HG03354 (cell line): ENCODE data around the gene KCNIP2.
"Not testable (repeated sequence)": the region's sequence is repeated elsewhere in the genome, so short reads cannot be mapped to it uniquely, and the experiment has no call there.

ENCODE experiments used
- ATAC-seq: cut with Tn5 transposase; IDR thresholded peaks from one replicate; pipeline ENCODE4 v1.9.1; 2021; ENCODE audit warnings: mild to moderate bottlenecking; ENCODE audit not compliant: unreplicated experiment, poor library complexity, severe bottlenecking

Gene KCNIP2

DNA sequence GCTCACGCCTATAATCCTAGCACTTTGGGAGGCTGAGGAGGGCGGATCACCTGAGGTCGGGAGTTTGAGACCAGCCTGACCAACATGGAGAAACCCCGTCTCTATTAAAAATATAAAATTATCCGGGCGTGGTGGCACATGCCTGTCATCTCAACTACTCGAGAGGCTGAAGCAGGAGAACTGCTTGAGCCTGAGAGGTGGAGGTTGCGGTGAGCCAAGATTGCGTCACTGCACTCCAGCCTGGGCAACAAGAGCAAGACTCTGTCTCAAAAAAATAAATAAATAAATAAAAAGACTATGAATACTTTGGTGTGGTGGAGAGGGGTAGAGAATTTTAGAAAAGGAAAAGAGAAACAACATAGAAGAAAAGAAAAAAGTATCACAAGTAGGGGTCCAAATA lies 54.4 kb downstream of the KCNIP2 start:
- ATAC-seq = not testable (repeated sequence)

DNA sequence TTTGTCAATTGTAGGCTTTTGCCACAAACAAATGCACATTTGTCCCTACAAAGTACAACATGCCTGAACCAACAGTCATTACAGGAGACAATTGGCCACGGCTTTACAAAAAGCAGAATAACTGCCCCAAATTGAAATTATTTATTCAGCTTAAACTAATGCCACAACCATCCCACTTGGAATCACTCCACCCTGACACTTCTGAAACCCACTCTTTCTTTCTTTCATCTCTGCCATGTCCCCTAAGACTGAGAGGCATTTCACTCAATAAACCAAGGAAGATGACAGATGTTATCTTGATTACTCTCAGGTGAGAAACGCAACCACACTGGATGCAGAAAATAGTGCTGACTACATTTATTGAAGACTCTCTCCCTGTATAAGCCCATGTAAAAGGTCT lies 57.8 kb downstream of the KCNIP2 start:
- ATAC-seq = no peak

DNA sequence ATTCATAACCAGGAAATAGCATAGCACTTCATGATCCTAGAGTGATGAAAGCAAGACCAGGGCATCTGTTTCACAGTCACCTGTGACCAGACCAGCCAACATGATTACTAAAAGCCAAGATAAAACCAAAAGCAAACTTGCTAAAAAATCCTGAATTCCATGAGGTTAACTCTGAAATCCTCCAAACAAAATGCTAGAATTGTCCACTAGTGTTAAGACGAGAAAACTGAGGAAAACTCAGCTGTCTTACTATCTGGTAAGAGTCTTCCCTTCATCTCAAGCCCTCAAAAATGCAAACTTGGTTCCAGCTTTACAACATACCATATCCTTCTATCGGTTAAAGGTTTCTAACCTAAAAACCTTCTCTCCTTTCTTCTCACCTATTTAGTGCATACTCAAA lies 59.0 kb downstream of the KCNIP2 start:
- ATAC-seq = no peak

DNA sequence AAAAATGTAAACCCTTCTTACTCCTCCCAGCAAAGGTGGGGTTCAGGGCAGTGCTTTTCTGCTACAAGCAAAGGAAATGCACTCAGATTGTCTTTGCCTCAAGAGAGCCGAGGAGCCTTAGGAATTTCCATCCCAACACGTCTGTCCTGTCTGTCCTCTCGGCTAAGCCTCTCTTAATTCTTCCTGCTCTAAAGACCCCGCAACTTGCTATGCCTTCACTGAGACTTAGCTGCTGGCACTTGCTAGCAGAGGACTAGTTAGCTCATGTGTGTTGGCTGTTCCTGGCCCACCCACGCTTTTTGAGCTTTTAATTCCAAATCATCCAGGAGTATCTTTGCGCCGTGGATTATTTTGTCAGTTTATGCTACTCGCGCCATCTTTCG lies 59.9 kb downstream of the KCNIP2 start:
- ATAC-seq = no peak

DNA sequence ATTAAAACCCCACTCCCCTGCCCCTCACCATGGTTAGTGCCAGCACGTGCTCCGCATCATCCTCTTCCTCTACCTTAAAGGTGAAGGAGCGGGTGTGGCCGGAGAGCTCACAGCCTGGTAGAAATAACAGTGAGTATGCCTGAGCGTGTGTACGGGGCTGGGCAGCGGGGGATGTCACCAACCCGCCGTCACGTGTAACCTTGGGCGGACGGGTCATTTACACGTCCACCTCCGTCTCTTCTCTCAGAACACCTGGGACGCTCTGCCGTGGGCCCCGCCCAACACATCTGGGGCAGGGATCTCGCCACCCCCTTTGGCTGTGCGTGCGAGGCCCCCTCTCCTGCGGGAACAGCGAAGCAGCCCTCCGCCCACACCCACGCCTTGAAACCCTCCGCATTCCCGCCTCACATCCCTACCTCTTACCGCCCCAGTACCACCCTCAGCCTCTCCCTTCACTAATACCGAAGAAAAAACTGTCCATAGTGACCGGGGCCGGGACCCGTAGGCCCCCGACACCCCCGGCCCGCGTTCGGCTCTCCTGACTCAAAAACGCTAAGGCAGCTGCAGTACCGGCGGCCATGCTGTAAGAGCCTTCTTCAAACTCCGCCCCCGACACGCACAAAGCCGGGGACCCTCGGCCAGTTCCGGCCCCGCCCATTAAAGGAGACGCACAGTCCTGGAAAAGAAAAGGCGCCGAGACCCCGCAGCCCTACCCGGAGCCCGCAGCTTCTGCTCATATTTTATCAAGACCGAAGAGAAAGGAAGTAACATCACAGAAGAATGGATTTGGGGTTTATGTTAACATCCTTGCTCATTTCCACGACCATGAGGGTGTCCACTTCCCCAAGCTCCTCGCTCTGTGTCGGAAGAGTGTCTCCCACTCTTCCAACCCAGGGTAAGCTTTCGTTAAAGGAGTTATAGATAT lies 60.5 kb downstream of the KCNIP2 start, which contains the start of gene NPM3:
TSS of gene NPM3 (minus strand) at position 636 of the 925 bp plus-strand sequence. CDS start at position 580, 56 bp downstream.
- peak; percentile 70 for ATAC-seq

DNA sequence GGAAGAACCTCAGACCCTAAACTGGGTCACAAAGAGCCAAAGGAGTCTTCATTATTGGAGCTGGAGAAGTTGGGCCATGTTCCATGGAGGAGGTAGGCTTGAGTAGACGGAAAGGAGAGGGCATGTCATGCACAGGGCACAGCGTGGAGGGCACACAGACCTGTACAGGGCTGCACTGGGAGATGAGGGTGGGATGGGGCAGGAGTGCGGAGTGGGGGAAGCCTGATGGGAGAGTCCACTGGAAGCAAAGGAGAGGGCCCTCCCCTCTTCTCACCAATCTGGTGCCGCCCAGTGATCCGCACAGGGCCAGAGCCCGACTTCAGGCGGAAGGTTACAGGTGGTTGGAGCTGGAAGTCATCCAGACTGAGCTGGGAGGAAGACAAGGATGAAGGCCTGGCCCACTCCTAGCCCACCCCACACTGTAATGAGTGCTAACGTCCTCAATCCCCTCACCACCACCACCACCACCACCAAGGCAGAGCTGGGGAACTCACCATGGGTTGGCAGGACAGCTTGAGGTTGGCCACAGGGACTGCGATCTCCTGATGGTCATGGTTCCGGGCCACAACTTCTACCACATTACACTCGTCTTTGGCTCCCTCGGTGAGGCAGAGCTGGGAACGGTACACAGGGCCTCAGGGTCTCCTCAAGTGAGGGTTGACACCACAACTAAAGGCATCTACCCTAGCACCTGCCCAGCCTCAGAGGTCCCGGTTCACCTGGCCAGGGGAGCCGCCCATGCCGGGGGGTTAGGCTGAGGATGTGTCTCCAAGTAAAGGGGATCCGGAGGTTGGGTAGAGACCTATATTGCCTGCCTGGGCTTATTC lies 61.4 kb downstream of the KCNIP2 start:
- ATAC-seq = no peak

DNA sequence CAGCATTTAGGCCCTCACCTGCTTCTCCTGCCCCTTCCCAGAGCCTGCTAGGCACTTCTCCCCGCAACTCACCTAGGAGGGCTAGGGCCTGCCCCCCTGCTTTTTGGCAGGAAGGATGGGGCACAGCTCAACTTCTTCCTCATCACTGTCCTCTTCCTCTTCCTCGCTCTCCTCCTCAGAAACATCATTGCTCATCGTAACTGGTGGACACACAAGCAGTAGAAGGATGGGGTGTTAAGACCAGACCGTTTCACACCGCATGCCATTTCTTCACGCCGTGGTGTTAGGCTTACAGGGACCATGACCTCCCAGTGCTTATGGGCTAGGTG lies 62.0 kb downstream of the KCNIP2 start:
- no peak for ATAC-seq

DNA sequence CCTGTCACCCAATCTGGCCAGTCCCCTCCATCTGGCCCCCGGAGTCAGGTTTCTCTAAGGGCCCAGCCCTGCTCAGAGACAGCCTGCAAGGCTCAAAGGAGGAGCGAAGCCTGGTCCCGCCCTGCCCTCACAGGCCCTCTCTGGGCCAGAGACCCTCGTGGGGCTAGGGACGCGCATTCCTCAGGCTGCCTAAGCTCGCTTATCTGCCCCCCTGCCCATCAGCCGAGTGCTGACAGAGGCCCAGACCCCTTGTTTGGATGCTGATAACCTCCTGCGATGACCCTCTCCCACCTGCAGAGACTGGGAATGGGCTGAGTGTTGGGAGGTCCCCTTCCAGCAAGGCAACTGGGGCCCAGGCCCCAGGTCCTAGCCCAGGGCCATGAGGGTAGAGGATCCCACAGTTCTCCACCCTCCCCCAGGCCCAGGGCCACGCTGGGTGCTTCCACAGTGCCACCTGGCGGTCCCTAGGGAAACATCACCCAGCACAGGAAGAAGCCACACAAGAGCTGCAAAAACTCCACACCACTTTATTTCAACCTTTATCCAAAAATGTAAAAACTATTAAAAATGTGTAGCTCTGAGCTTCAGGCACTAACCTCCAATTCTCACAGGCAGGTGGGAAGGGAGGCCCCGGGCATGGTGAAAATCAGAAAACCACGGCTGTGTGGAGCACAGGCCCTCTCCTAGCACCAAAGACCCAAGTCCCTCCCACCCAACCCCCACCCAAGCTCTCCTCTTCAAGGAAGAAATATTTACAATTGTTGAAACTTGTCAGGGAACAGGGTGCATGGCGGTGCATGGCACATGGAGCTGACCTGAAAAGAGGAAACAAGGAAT lies 62.6 kb downstream of the KCNIP2 start:
- ATAC-seq = peak; percentile 44

DNA sequence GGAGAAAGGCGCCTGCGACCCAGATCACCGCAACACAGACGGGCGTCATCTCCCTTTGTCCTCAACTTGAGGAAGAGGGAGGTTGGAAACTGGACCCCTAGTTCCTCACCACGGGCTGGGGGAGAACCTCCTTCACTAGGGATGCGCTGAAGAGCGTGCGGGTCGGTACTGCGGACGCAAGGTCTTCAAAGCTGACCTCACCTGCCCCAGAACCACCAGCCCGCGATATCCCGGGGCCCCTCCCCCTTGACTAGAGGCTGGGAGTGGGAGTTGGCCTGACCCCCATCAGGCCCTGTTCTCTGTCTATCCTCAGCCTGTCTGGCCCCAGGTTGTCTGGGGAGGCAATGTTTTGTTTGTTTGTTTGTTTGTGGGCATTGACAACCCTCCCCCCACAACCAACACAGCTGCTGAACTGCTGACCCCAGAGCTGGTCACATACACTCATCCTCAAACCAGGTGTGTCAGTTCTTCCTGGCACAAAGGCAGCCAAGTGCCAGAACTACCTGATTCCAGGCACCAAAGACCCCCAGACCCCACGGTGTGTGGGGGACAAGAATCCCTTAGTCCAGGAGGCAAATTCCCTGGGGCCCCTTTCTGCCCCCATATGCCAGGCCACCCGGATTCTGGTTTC lies 63.3 kb downstream of the KCNIP2 start:
- ATAC-seq = no peak

DNA sequence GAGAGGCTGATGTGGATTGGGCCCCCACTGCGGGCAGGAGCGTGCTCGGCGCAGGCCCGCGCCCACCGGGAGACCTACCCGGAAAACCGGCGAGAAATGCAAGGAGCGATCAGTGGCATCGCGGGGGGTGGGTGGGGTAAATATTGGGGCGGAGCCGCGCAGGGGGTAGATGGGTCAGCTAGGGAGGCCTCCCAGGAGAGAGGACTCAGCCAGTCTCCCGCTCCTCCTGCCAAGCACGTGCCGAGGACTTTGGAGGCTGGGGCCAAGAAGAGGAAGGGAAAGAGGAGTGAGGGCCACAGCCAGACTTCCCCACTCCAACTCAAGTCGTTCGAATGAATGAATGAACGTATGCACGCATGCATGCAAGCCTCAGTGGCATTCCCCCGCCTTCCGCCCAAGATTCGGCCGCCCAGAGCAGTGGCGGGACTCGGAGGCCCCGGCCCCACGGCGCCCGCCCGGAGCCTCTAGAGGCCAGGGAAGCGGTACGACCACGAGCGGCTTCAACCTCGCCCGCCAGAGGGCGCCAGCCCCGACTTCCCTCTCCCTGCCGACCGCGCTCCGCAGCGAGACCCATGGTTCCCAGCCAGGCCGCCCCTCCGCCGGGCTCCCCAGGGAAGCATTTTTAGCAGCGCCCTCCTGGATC lies 63.9 kb downstream of the KCNIP2 start:
- ATAC-seq = peak; percentile 49

DNA sequence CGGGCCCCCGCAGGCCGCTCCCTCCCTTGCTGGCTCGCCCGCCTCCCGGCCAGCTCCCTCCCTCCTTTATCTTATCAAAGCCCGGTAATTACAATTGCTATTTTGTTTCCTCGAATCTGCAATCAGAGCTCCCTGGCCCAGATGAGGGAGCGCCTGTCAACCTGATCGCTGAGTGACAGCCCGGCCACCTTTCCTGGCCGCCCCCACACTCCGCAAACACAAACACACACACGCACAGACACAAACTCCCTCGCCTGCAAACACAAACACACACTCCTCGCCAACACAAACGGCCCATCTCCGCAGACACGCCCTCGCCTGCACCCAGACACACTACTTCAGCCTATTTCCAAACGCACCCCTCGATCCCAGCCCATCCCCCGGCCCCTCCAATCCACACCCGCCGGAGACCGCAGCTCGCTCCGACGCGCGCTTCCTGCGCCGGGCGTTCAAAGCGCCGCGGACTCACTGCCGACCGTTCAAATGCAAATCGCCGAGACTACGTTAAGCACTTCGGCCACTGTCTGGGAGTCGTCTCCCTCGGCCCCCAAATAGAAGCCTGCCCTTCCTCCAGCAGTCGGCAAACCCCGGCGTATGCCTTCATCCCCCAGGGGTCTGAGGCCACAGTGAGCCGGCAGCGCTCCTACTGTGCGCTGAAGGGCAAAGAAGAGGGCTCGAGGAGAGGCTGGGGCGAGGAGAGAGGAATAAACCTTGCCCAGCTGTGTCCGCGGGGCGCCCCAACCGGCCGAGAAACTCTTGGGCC lies 64.6 kb downstream of the KCNIP2 start:
- no peak for ATAC-seq

DNA sequence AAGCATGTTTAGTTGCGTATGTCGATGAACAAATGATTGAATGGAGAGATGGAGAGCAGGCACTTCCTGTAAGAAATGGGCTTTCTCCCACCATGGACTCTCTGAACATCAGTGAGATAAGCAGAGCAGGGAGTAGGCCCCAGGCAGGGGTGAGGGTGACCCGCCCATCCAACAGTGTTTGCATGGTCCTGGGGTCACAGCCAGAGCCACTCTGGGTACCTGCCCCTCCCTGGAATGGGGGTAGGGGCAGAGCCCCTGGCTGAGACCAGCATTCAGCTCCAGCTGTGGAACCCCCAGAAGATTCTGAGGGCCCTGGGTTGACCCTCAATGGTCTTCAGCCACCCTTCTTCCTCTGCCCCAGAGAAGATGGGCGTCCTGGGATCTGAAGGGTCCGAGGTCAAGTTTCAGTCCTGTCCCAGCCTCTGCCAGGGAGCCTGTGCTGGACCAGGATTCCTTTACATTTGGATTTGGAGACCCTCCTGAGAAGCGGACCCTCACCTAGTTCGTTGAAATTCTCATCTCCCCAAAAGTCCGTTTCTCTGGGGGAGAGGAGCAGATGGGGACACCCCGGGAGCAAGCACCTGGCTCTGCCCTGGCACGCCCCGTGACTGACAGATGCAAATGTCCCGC lies 65.3 kb downstream of the KCNIP2 start:
- ATAC-seq = no peak

DNA sequence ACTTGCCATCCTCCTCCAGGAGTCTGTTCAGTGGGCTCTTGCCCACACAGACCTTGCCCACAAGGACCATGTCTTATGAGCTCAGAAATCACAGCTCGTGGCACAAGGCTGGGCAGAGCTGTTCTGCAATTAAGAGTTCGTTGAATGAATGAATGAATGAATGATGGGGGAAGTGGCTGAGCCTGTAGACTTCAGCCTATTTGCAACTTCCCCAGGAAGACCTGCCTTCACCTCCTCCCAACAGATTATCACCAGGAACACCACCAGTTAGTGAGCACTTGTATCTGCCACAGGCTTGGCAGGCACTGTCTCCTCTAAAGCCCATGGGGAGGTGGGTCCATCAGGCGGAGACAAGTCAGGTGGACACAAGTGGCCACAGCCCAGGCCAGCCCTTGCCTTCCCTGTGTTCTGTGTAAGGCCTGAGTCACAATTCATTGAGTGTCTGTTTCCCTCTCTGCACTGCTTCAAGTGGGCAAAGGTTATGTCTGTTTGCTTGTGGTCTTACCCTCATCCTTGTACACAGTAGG lies 65.9 kb downstream of the KCNIP2 start:
- ATAC-seq = no peak

DNA sequence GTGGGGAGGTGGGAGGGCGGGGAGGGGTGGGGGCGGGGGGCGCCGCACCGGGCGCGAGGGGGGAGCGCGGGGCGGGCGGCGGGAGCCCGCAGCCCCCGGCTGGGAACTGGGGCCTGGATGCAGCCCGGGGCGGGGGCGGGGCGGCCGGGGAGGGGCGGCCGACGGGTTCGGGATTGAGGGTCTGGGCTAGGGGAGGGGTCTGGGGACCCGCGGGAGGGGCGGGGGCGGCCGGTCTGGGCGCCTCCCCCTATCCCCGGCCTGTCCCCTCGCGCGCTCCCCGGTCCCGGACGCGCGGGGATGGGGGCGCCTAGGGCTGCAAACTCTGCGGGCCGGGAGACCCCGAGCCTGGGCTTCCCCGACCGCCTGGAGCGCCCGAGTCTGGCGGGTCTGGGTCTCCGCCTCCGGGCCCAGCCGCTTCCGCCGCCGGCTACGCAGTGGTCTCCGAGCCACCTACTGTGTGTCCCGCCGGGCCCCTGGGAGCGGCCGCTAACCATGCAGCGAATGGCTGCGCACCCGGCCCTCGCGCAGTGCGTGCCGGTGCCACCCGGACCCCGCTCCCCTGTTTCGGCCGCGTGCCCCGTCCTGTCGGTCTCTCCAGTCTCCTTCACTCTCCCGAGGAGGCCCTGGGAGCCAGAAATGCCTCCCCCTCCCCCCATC lies 67.3 kb downstream of the KCNIP2 start:
- no peak for ATAC-seq
